Panc1 (cell line): ENCODE data around the gene NOTCH4. TPM values are rescaled to one million over a fixed set of nuclear protein-coding genes. Genes with fewer than 3 reads are reported as not detected.

Experiments used
- ATAC-seq: fragments of 200-7000 bp; cut with Tn5 transposase; 2 replicates; pipeline ENCODE4 v1.9.1; 2020; ENCODE audit warnings: mild to moderate bottlenecking, moderate library complexity
- BruUV-seq: library from RNA; stranded (reverse); fragments of 400-500 nt; replicated peaks from 2 replicates; lab custom pipeline; 2021; lab: Mats Ljungman, UMichigan
- CTCF ChIA-PET: fragments of 300-600 bp; sonication (Branson Sonifier 250); formaldehyde crosslinking; loops from one replicate; lab custom pipeline; 2022; ENCODE audit warnings: antibody characterized with exemption; lab: Charles Lee
- POLR2A ChIA-PET: fragments of 300-600 bp; sonication (Branson Sonifier 250); formaldehyde crosslinking; loops from one replicate; lab custom pipeline; 2022; ENCODE audit warnings: antibody characterized with exemption; lab: Charles Lee
- DNase-seq: peaks from one replicate; pipeline ENCODE4 v3.0.0-alpha.2; 2010; ENCODE audit warnings: low read depth, low spot score
- H3K27ac ChIP-seq: 2 replicates; pipeline ENCODE4 v1.5.1; 2011; ENCODE audit warnings: mild to moderate bottlenecking, low read length, inconsistent platforms
- H3K27me3 ChIP-seq: fragments of 200-500 bp; sonication (Bioruptor generic); 2 replicates; pipeline ENCODE4 v1.6.0; 2014; ENCODE audit warnings: low read length, inconsistent platforms; ENCODE audit not compliant: control insufficient read depth, insufficient read depth
- H3K36me3 ChIP-seq: fragments of 200-500 bp; sonication (Bioruptor generic); 2 replicates; pipeline ENCODE4 v1.5.1; 2014; ENCODE audit warnings: inconsistent platforms, mild to moderate bottlenecking, low read length, moderate library complexity; ENCODE audit not compliant: control insufficient read depth, insufficient read depth
- H3K4me1 ChIP-seq: 2 replicates; pipeline ENCODE4 v1.5.1; 2011; ENCODE audit warnings: inconsistent platforms, mild to moderate bottlenecking, low read length, moderate library complexity; ENCODE audit not compliant: control insufficient read depth, insufficient read depth
- H3K4me3 ChIP-seq, 2 experiments: 2 replicates each; pipeline ENCODE4 v1.5.1; 2011 to 2012; ENCODE audit warnings: low read depth in 2 of 2, low read length in 2 of 2, mild to moderate bottlenecking in 2 of 2, inconsistent platforms in 1 of 2, moderate library complexity in 1 of 2
- H3K9me3 ChIP-seq: fragments of 200-500 bp; sonication (Bioruptor generic); 2 replicates; pipeline ENCODE4 v1.5.1; 2014; ENCODE audit warnings: low read depth, mild to moderate bottlenecking, inconsistent platforms, low read length, moderate library complexity; ENCODE audit not compliant: control insufficient read depth, insufficient read depth
- CTCF ChIP-seq: fragments of 450-650 bp; IDR thresholded peaks from 2 replicates; pipeline ENCODE4 v1.5.1; 2017; ENCODE audit warnings: mild to moderate bottlenecking
- POLR2AphosphoS5 ChIP-seq: IDR thresholded peaks from 2 replicates; pipeline ENCODE4 v1.6.1; 2012; ENCODE audit warnings: mild to moderate bottlenecking, low read depth, low read length, moderate library complexity
- REST ChIP-seq, 2 experiments: IDR thresholded peaks; 2 replicates each; pipeline ENCODE4 v1.6.1; 2011 to 2012; ENCODE audit warnings: low read depth in 2 of 2, control low read depth in 1 of 2, low read length in 1 of 2, mild to moderate bottlenecking in 1 of 2, moderate library complexity in 1 of 2; ENCODE audit not compliant: insufficient read depth in 1 of 2
- SIN3A ChIP-seq: IDR thresholded peaks from 2 replicates; pipeline ENCODE4 v1.6.1; 2012; ENCODE audit warnings: low read depth, mild to moderate bottlenecking, low read length, moderate library complexity, borderline replicate concordance; ENCODE audit not compliant: insufficient read depth
- TCF7L2 ChIP-seq: IDR thresholded peaks from 2 replicates; pipeline ENCODE4 v1.6.1; 2011; ENCODE audit warnings: mild to moderate bottlenecking, low read depth, low read length, inconsistent platforms
- in situ Hi-C: cut with HindIII; loops from 2 replicates; pipeline ENCODE4 v1.10.0; 2016; ENCODE audit warnings: low sequenced_read_pairs, low pct_unique_long_range_greater_than_20kb
- intact Hi-C: fragments of 100-400 bp; cut with micrococcal nuclease; formaldehyde crosslinking; loops from one replicate; pipeline ENCODE4 v1.10.0; 2022; ENCODE audit not compliant: unreplicated experiment
- total RNA-seq: library from RNA; stranded (reverse); gene quantifications from one replicate; pipeline ENCODE4 v1.2.1, GENCODE V29; 2021; ENCODE audit not compliant: unreplicated experiment

The NOTCH4 gene
- total RNA-seq, 1 experiment from 2014 or later, result 2.0 TPM

GRCh38 chr6:32166411-32167061 lies 57.3 kb downstream of the NOTCH4 start:
- no TSS peak for BruUV-seq
- CTCF ChIA-PET, result no interaction called here
- TF ChIP-seq SIN3A, result no peak
- TF ChIP-seq REST (IDR thresholded peaks at IDR 0.05; ENCODE audit: insufficient read depth in 1 of 2, low read depth in 2 of 2, low read length in 1 of 2), result no peak
- no peak for TF ChIP-seq POLR2AphosphoS5
- TF ChIP-seq CTCF, result no peak
- Histone ChIP-seq H3K27ac (no peak overlapping the region), H3K4me1 (no peaks in the 10 kb centered on the region), H3K36me3 (0 out of 2 replicates have a peak, but pooled peaks cover under 1% of the 10 kb centered on the region), H3K4me3 (no peak overlapping the region), H3K27me3 (no peaks in the 10 kb centered on the region), H3K9me3 (no peaks in the 10 kb centered on the region)
- ATAC-seq (no peak; the same call in 1 of the 2 replicates), DNase-seq (no peak)
- intact Hi-C loops (no loop called here), in situ Hi-C loops (no loop called here)
- POLR2A ChIA-PET, result no interaction called here

GRCh38 chr6:32164295-32164694 lies 59.6 kb downstream of the NOTCH4 start, which contains the start of gene EGFL8:
EGFL8 (plus strand) TSS chr6:32164595; CDS start chr6:32166166, 1,571 bp downstream.
- DNase-seq (no peak), ATAC-seq (no peak)
- in situ Hi-C loops (no loop called here), intact Hi-C loops (no loop called here)
- BruUV-seq, result no TSS peak
- ChIA-PET CTCF (interaction anchor here (0.7 kb wide), 1 partner anchor 13 kb away, joined by 3 read pairs; no protein-coding TSS in a partner anchor), POLR2A (no interaction called here)
- Histone ChIP-seq H3K4me1 (no peaks in the 10 kb centered on the region), H3K27ac (no peak within 1 kb of the TSS), H3K27me3 (no peaks in the 10 kb centered on the region), H3K36me3 (no peaks in the 10 kb centered on the region), H3K9me3 (no peaks in the 10 kb centered on the region), H3K4me3 (no peak within 1 kb of the TSS)
- TF ChIP-seq CTCF (no peak), REST (IDR thresholded peaks at IDR 0.05; ENCODE audit: insufficient read depth in 1 of 2, low read depth in 2 of 2, low read length in 1 of 2) (no peak), SIN3A (no peak), POLR2AphosphoS5 (no peak), TCF7L2 (no peak)
